GM15510 (cell line): Measurements from ENCODE around the gene DOCK6.

ENCODE experiments used
- POLR2A ChIP-seq: IDR thresholded peaks from 3 replicates; pipeline ENCODE4 v1.6.1; 2011; ENCODE audit warnings: borderline replicate concordance; ENCODE audit not compliant: insufficient read length; ENCODE audit errors: extremely low read depth

The DOCK6 gene, protein sequence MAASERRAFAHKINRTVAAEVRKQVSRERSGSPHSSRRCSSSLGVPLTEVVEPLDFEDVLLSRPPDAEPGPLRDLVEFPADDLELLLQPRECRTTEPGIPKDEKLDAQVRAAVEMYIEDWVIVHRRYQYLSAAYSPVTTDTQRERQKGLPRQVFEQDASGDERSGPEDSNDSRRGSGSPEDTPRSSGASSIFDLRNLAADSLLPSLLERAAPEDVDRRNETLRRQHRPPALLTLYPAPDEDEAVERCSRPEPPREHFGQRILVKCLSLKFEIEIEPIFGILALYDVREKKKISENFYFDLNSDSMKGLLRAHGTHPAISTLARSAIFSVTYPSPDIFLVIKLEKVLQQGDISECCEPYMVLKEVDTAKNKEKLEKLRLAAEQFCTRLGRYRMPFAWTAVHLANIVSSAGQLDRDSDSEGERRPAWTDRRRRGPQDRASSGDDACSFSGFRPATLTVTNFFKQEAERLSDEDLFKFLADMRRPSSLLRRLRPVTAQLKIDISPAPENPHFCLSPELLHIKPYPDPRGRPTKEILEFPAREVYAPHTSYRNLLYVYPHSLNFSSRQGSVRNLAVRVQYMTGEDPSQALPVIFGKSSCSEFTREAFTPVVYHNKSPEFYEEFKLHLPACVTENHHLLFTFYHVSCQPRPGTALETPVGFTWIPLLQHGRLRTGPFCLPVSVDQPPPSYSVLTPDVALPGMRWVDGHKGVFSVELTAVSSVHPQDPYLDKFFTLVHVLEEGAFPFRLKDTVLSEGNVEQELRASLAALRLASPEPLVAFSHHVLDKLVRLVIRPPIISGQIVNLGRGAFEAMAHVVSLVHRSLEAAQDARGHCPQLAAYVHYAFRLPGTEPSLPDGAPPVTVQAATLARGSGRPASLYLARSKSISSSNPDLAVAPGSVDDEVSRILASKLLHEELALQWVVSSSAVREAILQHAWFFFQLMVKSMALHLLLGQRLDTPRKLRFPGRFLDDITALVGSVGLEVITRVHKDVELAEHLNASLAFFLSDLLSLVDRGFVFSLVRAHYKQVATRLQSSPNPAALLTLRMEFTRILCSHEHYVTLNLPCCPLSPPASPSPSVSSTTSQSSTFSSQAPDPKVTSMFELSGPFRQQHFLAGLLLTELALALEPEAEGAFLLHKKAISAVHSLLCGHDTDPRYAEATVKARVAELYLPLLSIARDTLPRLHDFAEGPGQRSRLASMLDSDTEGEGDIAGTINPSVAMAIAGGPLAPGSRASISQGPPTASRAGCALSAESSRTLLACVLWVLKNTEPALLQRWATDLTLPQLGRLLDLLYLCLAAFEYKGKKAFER (N-terminal part only)

DNA sequence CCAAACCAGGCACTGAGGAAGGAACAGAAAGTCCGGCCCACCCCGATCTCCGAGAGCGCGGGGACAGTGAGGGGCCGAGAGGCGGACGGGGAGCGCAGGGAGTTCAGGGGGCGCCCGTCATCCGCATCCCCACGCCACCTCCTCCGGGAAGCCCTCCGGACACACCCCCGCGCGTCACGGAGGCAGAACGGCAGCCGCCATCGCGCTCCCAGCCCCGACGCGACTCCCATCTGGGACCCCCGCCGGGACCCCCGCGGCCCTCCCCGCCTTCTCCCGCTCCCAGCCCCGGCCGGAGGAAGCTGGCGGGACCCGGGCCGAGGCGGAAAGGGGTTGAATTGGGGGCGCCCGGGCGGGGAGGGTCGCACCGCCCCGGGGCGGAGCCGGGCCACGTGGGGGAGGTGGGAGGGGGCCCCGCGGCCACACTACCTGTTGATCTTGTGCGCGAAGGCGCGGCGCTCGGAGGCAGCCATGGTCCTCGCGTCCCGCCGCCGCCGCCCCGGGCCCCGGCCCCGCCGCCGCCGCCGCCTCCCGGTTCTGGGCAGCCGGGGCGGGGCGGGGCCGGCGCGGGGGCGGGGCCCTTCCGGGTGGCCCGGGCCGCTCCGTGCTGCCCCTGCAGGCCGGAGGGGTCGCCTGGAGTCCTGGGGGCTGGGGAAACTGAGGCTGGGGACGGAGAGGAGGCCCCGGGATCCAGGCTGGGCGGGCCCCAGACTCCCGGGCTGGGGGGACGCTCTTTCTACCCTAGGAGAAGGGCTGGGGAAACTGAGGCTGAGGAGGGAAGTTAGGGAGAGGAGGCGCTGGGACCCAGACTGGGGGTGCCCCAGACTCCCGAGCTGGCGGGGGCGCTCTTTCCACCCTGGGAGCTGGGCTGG lies at the start of gene DOCK6:
Gene DOCK6 (minus strand): TSS at position 554 of the 869 bp plus-strand sequence. CDS start 84 bp downstream, at position 470.
- TF ChIP-seq POLR2A, result peak; percentile 41

GRCh38 chr19:11306337-11306736 lies 44.0 kb upstream of the DOCK6 start:
- TF ChIP-seq POLR2A, result no peak

GRCh38 chr19:11304936-11305335 lies 42.6 kb upstream of the DOCK6 start:
- no peak for TF ChIP-seq POLR2A

GRCh38 chr19:11300811-11301120 lies 38.4 kb upstream of the DOCK6 start:
- TF ChIP-seq POLR2A, result no peak

- TF ChIP-seq POLR2A, result no peak
Measured at GRCh38 chr19:11299946-11300810, 37.9 kb upstream of the DOCK6 start.

DNA sequence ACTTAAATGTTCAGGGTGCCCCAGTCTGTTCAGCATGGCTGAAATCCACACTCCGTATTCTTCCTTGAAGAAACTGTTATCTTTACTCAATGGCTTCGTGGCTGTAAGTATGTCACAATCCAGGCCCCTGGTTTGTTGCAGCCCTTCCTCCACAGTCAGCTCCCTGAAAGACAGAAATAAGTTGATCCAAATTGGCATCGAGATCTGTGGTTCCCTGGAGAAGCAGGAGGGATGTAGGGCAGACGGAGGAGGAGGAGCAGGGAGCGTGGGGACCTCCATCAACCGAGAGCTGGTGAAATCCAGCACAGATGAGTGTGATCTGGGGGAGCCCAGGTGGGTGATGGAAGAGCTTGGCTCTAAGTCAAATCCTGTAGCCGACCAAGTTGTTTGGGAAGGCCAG lies 33.9 kb upstream of the DOCK6 start:
- TF ChIP-seq POLR2A, result no peak

GRCh38 chr19:11295665-11296245 lies 33.4 kb upstream of the DOCK6 start, which contains the start of gene TSPAN16:
Gene TSPAN16, plus strand, starts transcription at chr19:11296160. Its CDS starts 138 bp downstream, at chr19:11296298.
- TF ChIP-seq POLR2A, result no peak

DNA sequence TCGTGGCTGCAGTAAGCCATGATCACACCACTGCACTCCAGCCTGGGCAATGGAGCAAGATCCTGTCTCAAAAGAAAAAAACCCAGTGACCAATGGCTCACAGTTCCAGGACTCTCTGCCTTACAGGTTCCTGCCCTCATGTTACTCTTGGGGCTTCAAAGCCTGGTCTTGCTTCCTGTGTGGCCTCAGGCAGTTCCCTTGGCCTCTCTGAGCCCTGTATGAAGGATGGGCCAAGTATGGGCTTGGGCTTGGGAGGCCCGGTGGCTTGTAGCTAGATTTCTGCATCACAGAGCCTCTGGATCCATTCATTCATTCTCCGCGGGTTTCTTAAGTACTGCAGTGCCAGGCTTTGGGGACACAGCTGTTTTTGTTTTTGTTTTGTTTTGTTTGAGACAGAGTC lies 32.9 kb upstream of the DOCK6 start:
- no peak for TF ChIP-seq POLR2A

GRCh38 chr19:11293433-11294389 lies 31.4 kb upstream of the DOCK6 start:
- TF ChIP-seq POLR2A, result no peak

DNA sequence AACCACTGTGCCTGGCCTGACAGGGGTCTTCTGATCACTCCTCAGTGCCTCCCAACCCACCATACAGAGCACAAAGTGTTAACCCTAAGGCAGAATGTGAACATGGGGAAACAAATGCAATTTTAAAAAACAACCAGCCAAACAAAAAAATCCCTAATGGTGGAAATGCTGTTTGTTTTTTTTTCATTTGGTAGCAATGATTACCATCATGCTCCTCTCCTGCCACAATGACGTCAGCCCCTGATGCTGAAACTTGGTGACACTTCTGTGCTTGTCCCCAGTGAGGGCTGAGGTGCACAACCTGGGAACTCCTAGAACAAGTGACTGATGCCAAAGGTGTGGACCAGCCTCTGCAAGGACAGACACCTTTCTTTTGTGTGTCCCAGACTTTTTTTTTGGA lies 29.7 kb upstream of the DOCK6 start:
- no peak for TF ChIP-seq POLR2A

GRCh38 chr19:11291415-11291814 lies 29.1 kb upstream of the DOCK6 start:
- no peak for TF ChIP-seq POLR2A
